Endothelial cell of umbilical vein (primary cell): ENCODE results near the gene ARL2BP. TPM values are rescaled to one million over a fixed set of nuclear protein-coding genes. Genes with fewer than 3 reads are reported as not detected.

Source experiments
- BruUV-seq: library from RNA; stranded (reverse); fragments of 400-500 nt; replicated peaks from 2 replicates; lab custom pipeline; 2021; lab: Mats Ljungman, UMichigan
- CTCF ChIA-PET: fragments of 300-600, 350-600 bp; sonication (Branson Sonifier 250); formaldehyde crosslinking; loops from one replicate; lab custom pipeline; 2021; ENCODE audit warnings: antibody characterized with exemption, inconsistent platforms; lab: Charles Lee
- POLR2A ChIA-PET: fragments of 300-600, 350-600 bp; sonication (Branson Sonifier 250); formaldehyde crosslinking; loops from one replicate; lab custom pipeline; 2021; ENCODE audit warnings: antibody characterized with exemption, inconsistent platforms; lab: Charles Lee
- DNase-seq: peaks from one replicate; pipeline ENCODE4 v3.0.0-alpha.2; 2011; ENCODE audit warnings: low read depth, low spot score
- FAIRE-seq: peaks from 2 replicates; lab custom pipeline; 2011; peaks lifted over from hg19 to GRCh38; lab: Jason Lieb, UNC
- H2AFZ ChIP-seq: 2 replicates; pipeline ENCODE4 v1.6.0; 2012; ENCODE audit warnings: low read depth, low read length, control low read depth, inconsistent platforms
- H3K27ac ChIP-seq: 2 replicates; pipeline ENCODE4 v1.5.1; 2011; ENCODE audit warnings: low read depth, mild to moderate bottlenecking, control low read depth, low read length, moderate library complexity; ENCODE audit not compliant: insufficient read depth
- H3K27me3 ChIP-seq, 2 experiments: 2 replicates each; pipeline versions ENCODE4 v1.6.0 to v1.6.1; 2011; ENCODE audit warnings: low read length in 2 of 2, mixed read lengths in 1 of 2; ENCODE audit not compliant: control insufficient read depth in 2 of 2, insufficient read depth in 2 of 2
- H3K36me3 ChIP-seq, 2 experiments: 2 replicates in 1 of 2; 3 replicates in 1 of 2; pipeline ENCODE4 v1.5.1; 2011; ENCODE audit warnings: low read length in 2 of 2, mild to moderate bottlenecking in 1 of 2, moderate library complexity in 1 of 2; ENCODE audit not compliant: control insufficient read depth in 2 of 2, insufficient read depth in 2 of 2; ENCODE audit errors: extremely low read depth in 1 of 2
- H3K4me1 ChIP-seq: 3 replicates; pipeline ENCODE4 v1.5.1; 2011; ENCODE audit warnings: mild to moderate bottlenecking, low read length; ENCODE audit not compliant: control insufficient read depth, insufficient read depth; ENCODE audit errors: extremely low read depth
- H3K4me2 ChIP-seq: 2 replicates; pipeline ENCODE4 v1.6.1; 2011; ENCODE audit warnings: low read length, control low read depth, mixed read lengths; ENCODE audit not compliant: insufficient read depth
- H3K4me3 ChIP-seq, 3 experiments: fragments of 200-600 bp in 1 of 3; sonication (generic), shearing (Covaris generic) in 1 of 3; replicated peaks in 1 of 3; 2 replicates each; pipeline ENCODE4 v1.5.1; 2011 to 2016; ENCODE audit warnings: control low read depth in 3 of 3, low read length in 3 of 3, mild to moderate bottlenecking in 2 of 3, inconsistent platforms in 1 of 3, low read depth in 1 of 3, moderate library complexity in 1 of 3; ENCODE audit not compliant: insufficient read depth in 1 of 3
- H3K79me2 ChIP-seq: 2 replicates; pipeline ENCODE4 v1.6.0; 2012; ENCODE audit warnings: low read length, inconsistent platforms; ENCODE audit not compliant: control insufficient read depth, insufficient read depth
- H3K9ac ChIP-seq: replicated peaks from 2 replicates; pipeline ENCODE3; 2011; ENCODE audit warnings: low read length, control low read depth; ENCODE audit not compliant: insufficient read depth; ENCODE audit errors: extremely low read depth
- H3K9me1 ChIP-seq: replicated peaks from 3 replicates; pipeline ENCODE4 v1.6.0; 2011; ENCODE audit warnings: mild to moderate bottlenecking, low read length; ENCODE audit not compliant: control insufficient read depth, insufficient read depth; ENCODE audit errors: extremely low read depth
- H3K9me3 ChIP-seq: replicated peaks from 2 replicates; pipeline ENCODE4 v1.5.1; 2012; ENCODE audit warnings: low read length, inconsistent platforms; ENCODE audit not compliant: control insufficient read depth, insufficient read depth
- H4K20me1 ChIP-seq: replicated peaks from 2 replicates; pipeline ENCODE3; 2011; ENCODE audit warnings: mild to moderate bottlenecking, low read length; ENCODE audit not compliant: control insufficient read depth, insufficient read depth; ENCODE audit errors: extremely low read depth
- CTCF ChIP-seq, 2 donors: IDR thresholded peaks; 1 replicate in 1 of 2; 2 replicates in 1 of 2; pipeline ENCODE4 v1.5.1; 2011; ENCODE audit warnings: low read length in 2 of 2, mild to moderate bottlenecking in 2 of 2, moderate library complexity in 2 of 2, control low read depth in 1 of 2, inconsistent platforms in 1 of 2, low read depth in 1 of 2; ENCODE audit not compliant: insufficient read depth in 1 of 2; ENCODE audit errors: extremely low read depth in 1 of 2
- EZH2 ChIP-seq: IDR thresholded peaks from 2 replicates; pipeline ENCODE4 v1.6.1; 2012; ENCODE audit warnings: borderline replicate concordance, low read depth, mild to moderate bottlenecking, moderate library complexity, low read length, inconsistent platforms; ENCODE audit not compliant: severe bottlenecking
- FOS ChIP-seq: IDR thresholded peaks from 2 replicates; pipeline ENCODE4 v1.6.1; 2011; ENCODE audit warnings: mild to moderate bottlenecking, low read length, moderate library complexity, borderline replicate concordance; ENCODE audit not compliant: insufficient read depth
- GATA2 ChIP-seq: IDR thresholded peaks from 2 replicates; pipeline ENCODE4 v1.7.0; 2011; ENCODE audit warnings: low read depth, mild to moderate bottlenecking, moderate library complexity, mixed read lengths, low read length; ENCODE audit not compliant: insufficient read length, insufficient read depth
- JUN ChIP-seq: IDR thresholded peaks from 2 replicates; pipeline ENCODE4 v1.6.1; 2011; ENCODE audit warnings: borderline replicate concordance, low read depth; ENCODE audit not compliant: insufficient read length, insufficient read depth
- MAX ChIP-seq: IDR thresholded peaks from 2 replicates; pipeline ENCODE4 v1.6.1; 2011; ENCODE audit not compliant: insufficient read depth, insufficient read length
- MYC ChIP-seq: IDR thresholded peaks from one replicate; pipeline ENCODE4 v1.6.1; 2011; ENCODE audit warnings: mild to moderate bottlenecking, low read depth, low read length
- POLR2A ChIP-seq: IDR thresholded peaks from 2 replicates; pipeline ENCODE4 v1.6.1; 2012; ENCODE audit warnings: low read depth, mild to moderate bottlenecking, control low read depth, low read length
- POLR2AphosphoS5 ChIP-seq: IDR thresholded peaks from 2 replicates; pipeline ENCODE4 v1.6.1; 2012; ENCODE audit warnings: low read depth, mild to moderate bottlenecking, control low read depth, low read length, moderate library complexity; ENCODE audit not compliant: insufficient read depth
- dilution Hi-C: fragments of 300-500 bp; cut with MboI; formaldehyde crosslinking; loops from one replicate; pipeline ENCODE4 v1.15.0; 2019; ENCODE audit warnings: low sequenced_read_pairs; ENCODE audit not compliant: extremely low pct_ligation_motif_present
- intact Hi-C: fragments of 100-400 bp; cut with micrococcal nuclease; formaldehyde crosslinking; loops from one replicate; pipeline ENCODE4 v1.10.0; 2022
- polyA plus RNA-seq, 4 experiments: library from polyadenylated mRNA; depleted of rRNA in 3 of 4; stranded (reverse) in 3 of 4; unstranded in 1 of 4; fragments of >200 nt; gene quantifications; 2 replicates each; pipeline versions ENCODE4 v1.2.1 to v1.2.3, GENCODE V29; 2011 to 2012; ENCODE audit warnings: missing spikeins in 1 of 4
- total RNA-seq: library from RNA; stranded (reverse); gene quantifications from 2 replicates; pipeline ENCODE4 v1.2.3, GENCODE V29; 2021

The ARL2BP gene
- total and polyA plus RNA-seq, 2 donors (not counting 3 experiments of a cell fraction or from before 2014, with no cell fraction given) = 80.4 to 111 TPM

- POLR2A ChIA-PET = no interaction called here
- Histone ChIP-seq H3K4me1 (peaks cover 9% of the 10 kb centered on the region), H3K79me2 (no peaks in the 10 kb centered on the region), H3K4me2 (no peak overlapping the region), H3K27me3 (no peaks in the 10 kb centered on the region), H3K9me3 (no peaks in the 10 kb centered on the region), H2AFZ (no peak overlapping the region), H3K36me3 (no peaks in the 10 kb centered on the region), H3K9ac (no peak overlapping the region), H3K27ac (no peak overlapping the region), H4K20me1 (no peaks in the 10 kb centered on the region), H3K4me3 (no peak overlapping the region), H3K9me1 (no peaks in the 10 kb centered on the region)
- CTCF ChIA-PET = interaction anchor here (1.1 to 1.5 kb wide), 2 partner anchors 15 to 40 kb away, joined by 3 to 4 read pairs; partner anchors contain the start of gene ARL2BP
- intact Hi-C loops = loop anchor here (2.0 kb wide), 2 partner anchors 19 to 41 kb away; partner anchors contain the start of gene ARL2BP
- TF ChIP-seq FOS = no peak
- no peak for TF ChIP-seq POLR2AphosphoS5
- no peak for TF ChIP-seq EZH2
- TF ChIP-seq MYC = no peak
- no peak for TF ChIP-seq JUN
- no peak for TF ChIP-seq POLR2A
- TF ChIP-seq GATA2 = no peak
- TF ChIP-seq MAX = no peak
- no peak for TF ChIP-seq CTCF (IDR thresholded peaks at IDR 0.05; ENCODE audit: extremely low read depth in 1 of 2, insufficient read depth in 1 of 2, low read depth in 1 of 2, low read length in 2 of 2)
- dilution Hi-C loops = no loop called here
- no peak for DNase-seq
- no peak for FAIRE-seq
- no TSS peak for BruUV-seq
These were observed 40.3 kb downstream of the ARL2BP start for GRCh38 chr16:57285379-57285778.
